Activated CD4-positive, alpha-beta memory T cell treated with anti-CD3 and anti-CD28 coated beads for 36 hours (primary cell): ENCODE data around the gene CACNB2. TPM values are rescaled to one million over a fixed set of nuclear protein-coding genes. Genes with fewer than 3 reads are reported as not detected.

Experiments used
- CTCF ChIA-PET: fragments of 350-600 bp; sonication (Branson Sonifier 250); formaldehyde crosslinking; loops from one replicate; lab custom pipeline; 2021; ENCODE audit warnings: antibody characterized with exemption, inconsistent platforms; lab: Charles Lee
- POLR2A ChIA-PET: fragments of 350-600 bp; sonication (Branson Sonifier 250); formaldehyde crosslinking; loops from one replicate; lab custom pipeline; 2021; ENCODE audit warnings: antibody characterized with exemption; lab: Charles Lee
- DNase-seq: peaks from one replicate; pipeline ENCODE4 v3.0.0-alpha.2; 2020
- H3K27ac Mint-ChIP-seq: one replicate; pipeline ENCODE4 v1.8.0; 2021; ENCODE audit warnings: mixed read lengths
- H3K27me3 Mint-ChIP-seq: one replicate; pipeline ENCODE4 v1.8.0; 2021; ENCODE audit warnings: mixed read lengths
- H3K36me3 Mint-ChIP-seq: one replicate; pipeline ENCODE4 v1.8.0; 2021; ENCODE audit warnings: mixed read lengths
- H3K4me1 Mint-ChIP-seq: one replicate; pipeline ENCODE4 v1.8.0; 2021; ENCODE audit warnings: low read depth, mixed read lengths
- H3K4me3 Mint-ChIP-seq: one replicate; pipeline ENCODE4 v1.8.0; 2021; ENCODE audit warnings: mild to moderate bottlenecking, mixed read lengths
- H3K9me3 Mint-ChIP-seq: one replicate; pipeline ENCODE4 v1.8.0; 2021; ENCODE audit warnings: mixed read lengths
- intact Hi-C: fragments of 100-400 bp; cut with micrococcal nuclease; formaldehyde crosslinking; loops from one replicate; pipeline ENCODE4 v1.15.1; 2023
- total RNA-seq, 2 experiments: library from RNA; stranded (reverse); gene quantifications; one replicate each; pipeline ENCODE4 v1.2.3, GENCODE V29; 2021

Gene CACNB2
- total RNA-seq, 2 experiments from 2014 or later, result not detected

DNA sequence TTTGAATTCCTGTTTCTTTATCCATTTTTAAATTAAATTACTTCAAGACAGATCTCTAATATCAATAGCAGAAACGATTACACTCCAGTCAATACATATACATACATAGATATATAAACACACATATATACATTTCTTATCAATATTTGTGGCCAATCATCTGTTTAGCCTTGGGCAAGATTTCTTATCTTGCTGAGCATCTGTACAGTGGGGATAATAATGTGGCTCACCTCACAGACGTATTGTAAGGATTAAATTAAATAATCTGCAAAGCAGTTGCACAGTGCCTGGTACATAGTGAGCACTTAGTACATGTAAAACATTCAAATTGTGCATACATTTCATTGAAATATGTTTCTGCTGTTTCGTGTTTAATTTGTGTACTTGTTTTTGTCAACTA is 17.5 kb upstream of the CACNB2 start:
- no peak for DNase-seq
- Mint-ChIP-seq H3K27ac (no peak overlapping the region), H3K36me3 (no peaks in the 10 kb centered on the region), H3K27me3 (no peaks in the 10 kb centered on the region), H3K4me3 (no peak overlapping the region), H3K4me1 (no peaks in the 10 kb centered on the region), H3K9me3 (no peaks in the 10 kb centered on the region)
- intact Hi-C loops, result no loop called here
- POLR2A ChIA-PET, result no interaction called here
- CTCF ChIA-PET, result no interaction called here

- Mint-ChIP-seq H3K4me3 (no peak overlapping the region), H3K4me1 (no peaks in the 10 kb centered on the region)
These were observed 7.2 kb upstream of the CACNB2 start for GRCh38 chr10:18133046-18133445.

GRCh38 chr10:18134509-18134908 is 5.7 kb upstream of the CACNB2 start:
- Mint-ChIP-seq H3K9me3 (no peaks in the 10 kb centered on the region), H3K4me3 (no peak overlapping the region), H3K27ac (no peak overlapping the region), H3K4me1 (no peaks in the 10 kb centered on the region), H3K36me3 (no peaks in the 10 kb centered on the region), H3K27me3 (peaks cover 10% of the 10 kb centered on the region)
- ChIA-PET POLR2A (no interaction called here), CTCF (no interaction called here)
- intact Hi-C loops, result no loop called here
- no peak for DNase-seq

More at GRCh38 chr10:18133046-18133445, 7.2 kb upstream of the CACNB2 start:
- intact Hi-C loops, result no loop called here
- no peaks in the 10 kb centered on the region for H3K36me3 Mint-ChIP-seq
- no peak overlapping the region for H3K27ac Mint-ChIP-seq
- DNase-seq, result no peak
- H3K27me3 Mint-ChIP-seq, result peaks cover 4% of the 10 kb centered on the region
- no peaks in the 10 kb centered on the region for H3K9me3 Mint-ChIP-seq
- ChIA-PET CTCF (no interaction called here), POLR2A (no interaction called here)

- DNase-seq, result no peak
- Mint-ChIP-seq H3K4me1 (no peaks in the 10 kb centered on the region), H3K27ac (no peak overlapping the region), H3K9me3 (no peaks in the 10 kb centered on the region), H3K4me3 (no peak overlapping the region), H3K36me3 (no peaks in the 10 kb centered on the region), H3K27me3 (peaks cover 14% of the 10 kb centered on the region)
- ChIA-PET CTCF (no interaction called here), POLR2A (no interaction called here)
- intact Hi-C loops, result no loop called here
These were observed 5.3 kb upstream of the CACNB2 start for GRCh38 chr10:18134921-18135320.

DNA sequence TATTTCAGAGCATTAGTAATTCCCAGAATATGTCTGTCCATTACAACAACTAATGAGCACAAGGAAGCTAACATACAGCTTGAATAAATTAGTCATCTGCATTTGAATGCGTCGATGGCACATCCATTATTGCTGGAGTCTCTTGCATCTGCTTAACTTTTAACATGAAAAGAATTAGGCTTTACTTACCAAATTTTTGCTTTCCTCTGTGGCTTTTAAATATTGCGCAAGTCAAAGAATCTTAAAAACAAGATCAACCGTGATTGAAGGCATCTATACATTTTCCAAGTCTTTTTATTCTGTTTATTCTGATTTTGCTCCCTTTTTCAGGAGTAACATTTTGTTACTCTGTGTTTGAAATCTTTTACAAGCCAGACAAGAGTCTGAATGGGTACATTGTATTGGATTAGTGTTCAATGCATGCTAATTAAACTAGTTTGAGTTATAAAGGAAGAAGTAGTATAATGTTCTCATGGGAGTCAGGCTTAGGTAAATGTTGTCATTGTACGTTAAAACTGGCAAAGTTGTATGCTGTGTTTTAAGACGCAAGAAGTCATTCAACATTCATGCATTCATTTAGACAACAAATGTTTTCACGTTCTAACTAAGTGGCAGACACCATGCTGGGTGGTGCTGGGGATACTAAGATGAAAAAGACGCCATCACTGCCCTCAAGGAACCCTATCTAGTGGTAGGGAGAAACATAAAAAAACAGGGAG is 4.0 kb upstream of the CACNB2 start:
- no peaks in the 10 kb centered on the region for H3K36me3 Mint-ChIP-seq
- no peak for DNase-seq
- H3K27ac Mint-ChIP-seq, result no peak overlapping the region
- peaks cover under 1% of the 10 kb centered on the region for H3K4me1 Mint-ChIP-seq
- no peak overlapping the region for H3K4me3 Mint-ChIP-seq
- intact Hi-C loops, result no loop called here
- ChIA-PET POLR2A (no interaction called here), CTCF (interaction anchor here (0.6 kb wide), 1 partner anchor 528 kb away, joined by 3 read pairs; no protein-coding TSS in a partner anchor)
- no peaks in the 10 kb centered on the region for H3K9me3 Mint-ChIP-seq
- peaks cover 17% of the 10 kb centered on the region for H3K27me3 Mint-ChIP-seq

DNA sequence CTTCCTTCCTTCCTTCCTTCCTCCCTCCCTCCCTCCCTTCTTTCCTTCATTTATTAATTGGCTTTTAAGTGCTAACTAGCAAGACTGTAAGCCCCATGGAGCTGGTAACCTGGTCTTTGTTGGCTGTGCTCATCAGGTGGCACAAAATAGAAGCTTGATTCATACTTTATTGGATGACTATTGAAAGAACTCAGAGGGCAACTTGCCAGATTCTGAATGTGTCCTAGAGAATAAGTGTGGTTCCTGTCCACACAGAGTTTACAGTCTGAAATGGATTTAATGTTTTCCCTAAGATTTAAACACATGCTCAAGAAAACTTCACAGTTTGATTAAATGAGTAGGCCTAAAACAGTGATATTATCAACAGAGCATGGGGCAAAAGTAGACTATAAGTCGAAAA is 3.1 kb upstream of the CACNB2 start:
- no peak overlapping the region for H3K27ac Mint-ChIP-seq
- H3K36me3 Mint-ChIP-seq, result no peaks in the 10 kb centered on the region
- H3K27me3 Mint-ChIP-seq, result peaks cover 26% of the 10 kb centered on the region
- no peaks in the 10 kb centered on the region for H3K9me3 Mint-ChIP-seq
- no peak for DNase-seq
- CTCF ChIA-PET, result no interaction called here
- intact Hi-C loops, result no loop called here
- H3K4me1 Mint-ChIP-seq, result peaks cover 4% of the 10 kb centered on the region
- POLR2A ChIA-PET, result no interaction called here
- H3K4me3 Mint-ChIP-seq, result no peak overlapping the region

- peaks cover 31% of the 10 kb centered on the region for H3K27me3 Mint-ChIP-seq
- peaks cover 4% of the 10 kb centered on the region for H3K4me1 Mint-ChIP-seq
- H3K36me3 Mint-ChIP-seq, result no peaks in the 10 kb centered on the region
- POLR2A ChIA-PET, result no interaction called here
- DNase-seq, result no peak
- H3K9me3 Mint-ChIP-seq, result no peaks in the 10 kb centered on the region
- no peak overlapping the region for H3K27ac Mint-ChIP-seq
- intact Hi-C loops, result no loop called here
- H3K4me3 Mint-ChIP-seq, result no peak overlapping the region
- CTCF ChIA-PET, result no interaction called here
These were observed 977 bp downstream of the CACNB2 start for GRCh38 chr10:18140957-18141845.

- ChIA-PET CTCF (no interaction called here), POLR2A (no interaction called here)
- H3K36me3 Mint-ChIP-seq, result no peaks in the 10 kb centered on the region
- H3K27ac Mint-ChIP-seq, result no peak overlapping the region
- intact Hi-C loops, result no loop called here
- no peaks in the 10 kb centered on the region for H3K9me3 Mint-ChIP-seq
- peaks cover 4% of the 10 kb centered on the region for H3K4me1 Mint-ChIP-seq
- no peak overlapping the region for H3K4me3 Mint-ChIP-seq
- DNase-seq, result no peak
- peaks cover 31% of the 10 kb centered on the region for H3K27me3 Mint-ChIP-seq
These were observed 1.9 kb downstream of the CACNB2 start for GRCh38 chr10:18142151-18142550.

DNA sequence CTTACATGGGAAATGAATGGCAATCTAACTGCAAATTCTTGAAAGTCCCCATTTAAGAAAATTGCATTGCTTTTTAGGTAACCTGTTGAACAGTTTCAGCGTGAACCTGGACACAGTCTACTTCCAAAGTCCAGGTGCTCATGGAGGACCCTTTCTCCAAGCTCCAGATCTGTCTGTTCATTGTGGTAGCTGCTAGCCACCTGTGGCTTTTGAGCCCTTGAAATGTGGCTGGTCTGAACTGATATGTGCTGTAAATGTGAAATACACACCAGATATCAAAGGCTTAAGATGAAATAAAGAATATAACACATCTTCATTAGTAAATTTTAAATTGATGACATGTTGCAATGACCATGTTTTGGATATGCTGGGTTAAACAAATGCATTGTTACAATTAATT is 4.2 kb downstream of the CACNB2 start:
- intact Hi-C loops, result no loop called here
- no peak for DNase-seq
- Mint-ChIP-seq H3K9me3 (no peaks in the 10 kb centered on the region), H3K4me1 (peaks cover 4% of the 10 kb centered on the region), H3K36me3 (no peaks in the 10 kb centered on the region), H3K4me3 (no peak overlapping the region), H3K27me3 (peaks cover 23% of the 10 kb centered on the region), H3K27ac (no peak overlapping the region)
- ChIA-PET CTCF (no interaction called here), POLR2A (no interaction called here)

GRCh38 chr10:18144928-18145327 is 4.7 kb downstream of the CACNB2 start:
- Mint-ChIP-seq H3K36me3 (no peaks in the 10 kb centered on the region), H3K4me3 (no peak overlapping the region), H3K9me3 (no peaks in the 10 kb centered on the region), H3K27me3 (peaks cover 17% of the 10 kb centered on the region), H3K4me1 (peaks cover 4% of the 10 kb centered on the region), H3K27ac (no peak overlapping the region)
- intact Hi-C loops, result no loop called here
- POLR2A ChIA-PET, result no interaction called here
- CTCF ChIA-PET, result no interaction called here
- no peak for DNase-seq

- Mint-ChIP-seq H3K27ac (no peak overlapping the region), H3K4me3 (no peak overlapping the region), H3K9me3 (no peaks in the 10 kb centered on the region), H3K27me3 (peaks cover 17% of the 10 kb centered on the region), H3K4me1 (peaks cover 4% of the 10 kb centered on the region), H3K36me3 (no peaks in the 10 kb centered on the region)
- DNase-seq, result no peak
- intact Hi-C loops, result no loop called here
- POLR2A ChIA-PET, result no interaction called here
- CTCF ChIA-PET, result no interaction called here
These were observed 5.4 kb downstream of the CACNB2 start for GRCh38 chr10:18145652-18146051.

DNA sequence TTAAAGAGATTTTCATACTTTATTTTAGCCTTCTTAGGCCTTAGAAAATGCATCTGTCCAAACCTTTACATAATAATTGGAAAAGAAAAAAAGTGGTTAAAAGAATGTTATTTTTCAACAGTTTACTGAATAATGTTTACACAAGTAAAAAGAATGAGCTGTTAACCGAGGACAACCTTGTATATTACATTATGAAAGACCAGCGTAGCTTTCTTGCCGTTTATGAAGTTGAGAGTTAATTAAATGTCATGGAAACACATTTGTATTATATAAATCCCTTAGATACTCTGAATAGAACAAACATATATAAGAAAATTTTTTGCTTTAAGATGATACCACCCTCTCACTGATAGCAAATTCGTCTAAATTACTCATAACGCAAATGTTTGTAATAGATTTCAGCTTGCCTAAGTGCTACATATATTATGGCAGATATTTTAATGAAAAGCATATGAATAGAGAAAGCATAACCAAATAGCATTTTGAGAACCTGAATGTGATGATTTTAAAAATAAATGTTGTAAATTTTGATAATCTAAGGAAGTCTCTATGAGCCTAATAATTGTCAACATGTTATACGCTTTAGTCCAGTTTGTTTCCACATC is 9.1 kb downstream of the CACNB2 start:
- Mint-ChIP-seq H3K27me3 (no peaks in the 10 kb centered on the region), H3K27ac (no peak overlapping the region), H3K9me3 (no peaks in the 10 kb centered on the region), H3K4me3 (no peak overlapping the region), H3K36me3 (no peaks in the 10 kb centered on the region), H3K4me1 (no peaks in the 10 kb centered on the region)
- CTCF ChIA-PET, result no interaction called here
- intact Hi-C loops, result no loop called here
- POLR2A ChIA-PET, result no interaction called here
- no peak for DNase-seq
